Spleen (tissue), 11 donors: ENCODE measurements around the gene KRABD2.

Experiments used
- DNase-seq: peaks from one replicate; pipeline ENCODE4 v3.0.0-alpha.2; 2020
- H3K27ac ChIP-seq, 8 donors: fragments of 200-600 bp; sonication (generic) in 7 of 8; 1 replicate in 4 of 8; 2 replicates in 4 of 8; pipeline versions ENCODE4 v1.5.0 to v1.8.0; 2016 to 2021; ENCODE audit warnings: inconsistent platforms in 4 of 8, mild to moderate bottlenecking in 4 of 8, moderate library complexity in 1 of 8
- H3K27me3 ChIP-seq, 7 donors: fragments of 200-600 bp; sonication (generic) in 6 of 7; replicated peaks in 1 of 7; 1 replicate in 4 of 7; 2 replicates in 3 of 7; pipeline versions ENCODE4 v1.5.0 to v1.8.0; 2016 to 2021; ENCODE audit warnings: inconsistent platforms in 3 of 7, mild to moderate bottlenecking in 1 of 7
- H3K36me3 ChIP-seq, 6 donors: fragments of 200-600 bp; sonication (generic) in 5 of 6; 1 replicate in 4 of 6; 2 replicates in 2 of 6; pipeline versions ENCODE4 v1.5.0 to v1.8.0; 2016 to 2021; ENCODE audit warnings: inconsistent platforms in 2 of 6
- H3K4me1 ChIP-seq, 6 donors: fragments of 200-600 bp; sonication (generic) in 5 of 6; 1 replicate in 3 of 6; 2 replicates in 3 of 6; pipeline versions ENCODE4 v1.5.0 to v1.8.0; 2016 to 2021; ENCODE audit warnings: inconsistent platforms in 3 of 6
- H3K4me3 ChIP-seq, 8 donors: fragments of 200-600 bp; sonication (generic) in 7 of 8; 1 replicate in 4 of 8; 2 replicates in 4 of 8; pipeline versions ENCODE4 v1.5.0 to v1.8.0; 2016 to 2021; ENCODE audit warnings: inconsistent platforms in 4 of 8, mild to moderate bottlenecking in 4 of 8, moderate library complexity in 2 of 8
- H3K9me3 ChIP-seq, 8 donors: fragments of 200-600 bp; sonication (generic) in 7 of 8; 1 replicate in 4 of 8; 2 replicates in 4 of 8; pipeline versions ENCODE4 v1.5.0 to v1.8.0; 2016 to 2021; ENCODE audit warnings: inconsistent platforms in 4 of 8
- CTCF ChIP-seq, 11 experiments: fragments of 200-600 bp in 7 of 11; fragments of 450-650 bp in 4 of 11; sonication (generic) in 4 of 11; IDR thresholded peaks in 8 of 11; conservative IDR thresholded peaks in 3 of 11; 1 replicate in 7 of 11; 2 replicates in 4 of 11; pipeline versions ENCODE4 v1.4.0 to v1.8.0; 2016 to 2021; ENCODE audit warnings: antibody characterized with exemption in 11 of 11, inconsistent platforms in 4 of 11, mild to moderate bottlenecking in 1 of 11
- POLR2A ChIP-seq, 3 donors: fragments of 450-650 bp; IDR thresholded peaks; one replicate each; pipeline ENCODE4 v1.5.1; 2017; ENCODE audit warnings: antibody characterized with exemption in 3 of 3, mild to moderate bottlenecking in 1 of 3
- POLR2AphosphoS5 ChIP-seq, 3 donors: sonication (generic); formaldehyde crosslinking; IDR thresholded peaks; one replicate each; pipeline ENCODE4 v1.5.1; 2017; ENCODE audit warnings: antibody characterized with exemption in 3 of 3
- WGBS, 5 donors: extraction: QIAGEN DNeasy Blood & Tissue Kit in 3 of 5; methylation state at CpG; one replicate each; pipeline versions ENCODE4 v1.1.5 to v1.1.7; 2013 to 2018; 5-methylcytosine and 5-hydroxymethylcytosine counted together
- intact Hi-C: fragments of 100-400 bp; cut with DNase I; formaldehyde crosslinking; loops from one replicate; pipeline ENCODE4 v1.15.0; 2023; ENCODE audit warnings: low total_unique reads
- donor health status: healthy with polysubstance abuse.
- donor health status: DM: no; HTN: no; CAD: no; lungs with moderate emphysema.
- donor health status: DM: no; HTN: no; CAD: no.
- donor health status: Bipolar disorder and iron deficiency.
- donor health status: healthy.
- donor health status: DM: no; HTN: no; CAD: no.
- donor health status: DM: yes; HTN: yes; CAD: no.

Gene KRABD2

GRCh38 chr17:8387914-8388651, 11.6 kb upstream of the KRABD2 start:
- Histone ChIP-seq H3K36me3 (no peaks in the 10 kb centered on the region), H3K27me3 (peaks cover 0 to 7% (median 0%) of the 10 kb centered on the region in 7 donors), H3K9me3 (no peaks in the 10 kb centered on the region), H3K4me1 (peaks cover 12 to 40% (median 16%) of the 10 kb centered on the region in 6 donors), H3K27ac (peak overlapping the region in 2 of 8 donors; percentile 42 to 55), H3K4me3 (no peak overlapping the region)
- no peak for DNase-seq
- intact Hi-C loops = no loop called here
- TF ChIP-seq POLR2AphosphoS5 (IDR thresholded peaks at IDR 0.05) (no peak), POLR2A (IDR thresholded peaks at IDR 0.05) (no peak), CTCF (IDR thresholded peaks at IDR 0.05 in 8 of 11, conservative IDR thresholded peaks at IDR 0.05 in 3 of 11) (no peak)
- 80 to 93% (median 85%) methylated on average over 7 of the region's 7 CpGs for WGBS, 5 donors

- no peak for TF ChIP-seq CTCF (IDR thresholded peaks at IDR 0.05 in 8 of 11, conservative IDR thresholded peaks at IDR 0.05 in 3 of 11)
- TF ChIP-seq POLR2AphosphoS5 (IDR thresholded peaks at IDR 0.05) = no peak
- no peak for TF ChIP-seq POLR2A (IDR thresholded peaks at IDR 0.05)
- Histone ChIP-seq H3K27me3 (no peaks in the 10 kb centered on the region), H3K4me3 (no peak overlapping the region), H3K27ac (no peak overlapping the region), H3K36me3 (peaks cover 0 to 3% (median under 1%) of the 10 kb centered on the region in 6 donors), H3K4me1 (peaks cover 18 to 44% (median 21%) of the 10 kb centered on the region in 6 donors), H3K9me3 (no peaks in the 10 kb centered on the region)
- intact Hi-C loops = no loop called here
- no peak for DNase-seq
- WGBS, 5 donors = 65 to 87% (median 77%) methylated on average over 6 of the region's 6 CpGs
These were observed 10.3 kb upstream of the KRABD2 start for GRCh38 chr17:8386841-8387240.

GRCh38 chr17:8384801-8385378, 8.4 kb upstream of the KRABD2 start:
- Histone ChIP-seq H3K4me3 (peak overlapping the region in 1 of 8 donors; percentile 95), H3K4me1 (peaks cover 35 to 63% (median 41%) of the 10 kb centered on the region in 6 donors), H3K27ac (peak overlapping the region in 3 of 8 donors; percentile 22 to 62 (median 47)), H3K36me3 (peaks cover 0 to 22% (median 20%) of the 10 kb centered on the region in 6 donors), H3K9me3 (no peaks in the 10 kb centered on the region), H3K27me3 (no peaks in the 10 kb centered on the region)
- TF ChIP-seq POLR2A (IDR thresholded peaks at IDR 0.05) (no peak), POLR2AphosphoS5 (IDR thresholded peaks at IDR 0.05) (no peak), CTCF (IDR thresholded peaks at IDR 0.05 in 8 of 11, conservative IDR thresholded peaks at IDR 0.05 in 3 of 11) (no peak)
- no peak for DNase-seq
- WGBS, 5 donors = 70 to 87% (median 74%) methylated on average over 12 of the region's 12 CpGs
- intact Hi-C loops = no loop called here

- peak; percentile 98 for DNase-seq
- no peaks in the 10 kb centered on the region for H3K27me3 ChIP-seq
- intact Hi-C loops = no loop called here
- peak within 1 kb of the TSS; percentile 70 to 95 (median 84) for H3K4me3 ChIP-seq
- TF ChIP-seq POLR2AphosphoS5 (IDR thresholded peaks at IDR 0.05) (peak; percentile 60 to 98 (median 93)), POLR2A (IDR thresholded peaks at IDR 0.05) (peak in 2 of 3 donors; percentile 10 to 55), CTCF (IDR thresholded peaks at IDR 0.05 in 8 of 11, conservative IDR thresholded peaks at IDR 0.05 in 3 of 11) (peak; percentile 99 to 100 (median 100))
- WGBS, 5 donors = 0 to 1% (median 0%) methylated on average over 28 to 55 of the region's 55 CpGs
- H3K9me3 ChIP-seq = no peaks in the 10 kb centered on the region
- peaks cover 0 to 38% (median 36%) of the 10 kb centered on the region in 6 donors for H3K36me3 ChIP-seq
- H3K27ac ChIP-seq = peak within 1 kb of the TSS; percentile 76 to 97 (median 93)
- peaks cover 36 to 74% (median 54%) of the 10 kb centered on the region in 6 donors for H3K4me1 ChIP-seq
These were observed 6.8 kb upstream of the KRABD2 start, which contains the start of gene RPL26 for GRCh38 chr17:8383143-8383822. Gene RPL26 (minus strand): TSS chr17:8383193. CDS start chr17:8382310, 883 bp downstream.
